Measurements from ENCODE around the gene SAC3D1. TPM values are rescaled to one million over a fixed set of nuclear protein-coding genes. Genes with fewer than 3 reads are reported as not detected.

SAC3D1 gene
- total and polyA plus RNA-seq, 9 of the 15 experiments (the other 6 are each of a cell fraction or from before 2014, with no cell fraction given) = 0.20 to 35.2 (median 5.8) TPM

- no peak for ATAC-seq
- Histone ChIP-seq H3K9me1 (ENCODE audit: control insufficient read depth, insufficient read depth, low read length) (peaks cover 2% of the 10 kb centered on the region), H3K36me3 (ENCODE audit: control insufficient read depth, insufficient read depth, low read length) (no peaks in the 10 kb centered on the region), H3K27ac (ENCODE audit: extremely low read depth, low read depth, low read length) (no peak overlapping the region), H3K27me3 (ENCODE audit: control insufficient read depth in 2 of 2, insufficient read depth in 2 of 2, low read length in 2 of 2) (no peaks in the 10 kb centered on the region), H4K20me1 (replicated peaks; ENCODE audit: control insufficient read depth, insufficient read depth, low read length) (no peaks in the 10 kb centered on the region), H3K79me2 (ENCODE audit: control insufficient read depth, insufficient read depth, low read length) (no peaks in the 10 kb centered on the region), H2AFZ (ENCODE audit: low read depth, low read length) (no peak overlapping the region), H3K9ac (ENCODE audit: insufficient read depth in 1 of 2, low read depth in 2 of 2, low read length in 2 of 2) (no peak overlapping the region; a peak in 1 of 4 replicates), H3K4me3 (no peak overlapping the region), H3K9me3 (replicated peaks; ENCODE audit: control insufficient read depth, insufficient read depth, low read depth, low read length) (no peaks in the 10 kb centered on the region), H3K4me2 (ENCODE audit: insufficient read depth, low read length) (no peak overlapping the region), H3K4me1 (replicated peaks in 1 of 2; ENCODE audit: control insufficient read depth in 2 of 2, insufficient read depth in 2 of 2, low read length in 2 of 2) (peaks cover 22 to 36% of the 10 kb centered on the region in 2 experiments)
- ChIA-PET CTCF (ENCODE audit: low intra/inter-chr PET ratio) (no interaction called here), POLR2A (interaction anchor here (0.6 to 3.2 kb wide), 6 partner anchors 12 to 118 kb away, joined by 3 to 18 read pairs (median 4); partner anchors contain the start of gene SAC3D1)
- intact Hi-C loops (cut with micrococcal nuclease) (loop anchor here (5.0 kb wide), 1 partner anchor 51 kb away; the partner anchor contains the start of gene ARL2), in situ Hi-C loops (cut with MboI) (no loop called here)
- no peak for DNase-seq (ENCODE audit: extremely low read depth in 1 of 4, low spot score in 3 of 4)
- no peak for FAIRE-seq
- 33% methylated on average over 2 of the region's 3 CpGs for WGBS (ENCODE audit: insufficient coverage, low coverage, missing lambda C conversion rate)
- no TSS peak for BruUV-seq (replicated peaks)
- TF ChIP-seq SNAPC5 (CRISPR knock-in tag; IDR thresholded peaks at IDR 0.05) = no peak
- TF ChIP-seq ZC3H4 (CRISPR knock-in tag; IDR thresholded peaks at IDR 0.05; ENCODE audit: borderline replicate concordance) = no peak
- TF ChIP-seq, protein P1, sequence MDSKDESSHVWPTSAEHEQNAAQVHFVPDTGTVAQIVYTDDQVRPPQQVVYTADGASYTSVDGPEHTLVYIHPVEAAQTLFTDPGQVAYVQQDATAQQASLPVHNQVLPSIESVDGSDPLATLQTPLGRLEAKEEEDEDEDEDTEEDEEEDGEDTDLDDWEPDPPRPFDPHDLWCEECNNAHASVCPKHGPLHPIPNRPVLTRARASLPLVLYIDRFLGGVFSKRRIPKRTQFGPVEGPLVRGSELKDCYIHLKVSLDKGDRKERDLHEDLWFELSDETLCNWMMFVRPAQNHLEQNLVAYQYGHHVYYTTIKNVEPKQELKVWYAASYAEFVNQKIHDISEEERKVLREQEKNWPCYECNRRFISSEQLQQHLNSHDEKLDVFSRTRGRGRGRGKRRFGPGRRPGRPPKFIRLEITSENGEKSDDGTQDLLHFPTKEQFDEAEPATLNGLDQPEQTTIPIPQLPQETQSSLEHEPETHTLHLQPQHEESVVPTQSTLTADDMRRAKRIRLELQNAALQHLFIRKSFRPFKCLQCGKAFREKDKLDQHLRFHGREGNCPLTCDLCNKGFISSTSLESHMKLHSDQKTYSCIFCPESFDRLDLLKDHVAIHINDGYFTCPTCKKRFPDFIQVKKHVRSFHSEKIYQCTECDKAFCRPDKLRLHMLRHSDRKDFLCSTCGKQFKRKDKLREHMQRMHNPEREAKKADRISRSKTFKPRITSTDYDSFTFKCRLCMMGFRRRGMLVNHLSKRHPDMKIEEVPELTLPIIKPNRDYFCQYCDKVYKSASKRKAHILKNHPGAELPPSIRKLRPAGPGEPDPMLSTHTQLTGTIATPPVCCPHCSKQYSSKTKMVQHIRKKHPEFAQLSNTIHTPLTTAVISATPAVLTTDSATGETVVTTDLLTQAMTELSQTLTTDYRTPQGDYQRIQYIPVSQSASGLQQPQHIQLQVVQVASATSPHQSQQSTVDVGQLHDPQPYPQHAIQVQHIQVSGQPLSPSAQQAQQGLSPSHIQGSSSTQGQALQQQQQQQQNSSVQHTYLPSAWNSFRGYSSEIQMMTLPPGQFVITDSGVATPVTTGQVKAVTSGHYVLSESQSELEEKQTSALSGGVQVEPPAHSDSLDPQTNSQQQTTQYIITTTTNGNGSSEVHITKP (IDR thresholded peaks at IDR 0.05; ENCODE audit: partially characterized antibody) = peak; percentile 24
Observed at GRCh38 chr11:65063532-65063931, 22.5 kb downstream of the SAC3D1 start.
